ENCODE results near the gene POLA1.

The POLA1 gene

GRCh38 chrX:24874604-24875247, 181.0 kb downstream of the POLA1 start:
- no peaks in the 10 kb centered on the region for H3K27me3 ChIP-seq (ENCODE audit: insufficient read depth, low read length)
- H3K27ac ChIP-seq (ENCODE audit: low read depth, low read length): no peak overlapping the region
- H3K36me3 ChIP-seq (ENCODE audit: insufficient read depth, low read length): no peaks in the 10 kb centered on the region
- no peak overlapping the region for H2AFZ ChIP-seq (ENCODE audit: low read length, unreplicated experiment)
- no peak overlapping the region for H3K4me3 ChIP-seq (ENCODE audit: low read depth, low read length)
- H3K79me2 ChIP-seq (ENCODE audit: control insufficient read depth, insufficient read depth, low read length, unreplicated experiment): no peaks in the 10 kb centered on the region
- H3K4me1 ChIP-seq (ENCODE audit: control insufficient read depth, insufficient read depth, low read length, unreplicated experiment): peaks cover 11% of the 10 kb centered on the region

DNA sequence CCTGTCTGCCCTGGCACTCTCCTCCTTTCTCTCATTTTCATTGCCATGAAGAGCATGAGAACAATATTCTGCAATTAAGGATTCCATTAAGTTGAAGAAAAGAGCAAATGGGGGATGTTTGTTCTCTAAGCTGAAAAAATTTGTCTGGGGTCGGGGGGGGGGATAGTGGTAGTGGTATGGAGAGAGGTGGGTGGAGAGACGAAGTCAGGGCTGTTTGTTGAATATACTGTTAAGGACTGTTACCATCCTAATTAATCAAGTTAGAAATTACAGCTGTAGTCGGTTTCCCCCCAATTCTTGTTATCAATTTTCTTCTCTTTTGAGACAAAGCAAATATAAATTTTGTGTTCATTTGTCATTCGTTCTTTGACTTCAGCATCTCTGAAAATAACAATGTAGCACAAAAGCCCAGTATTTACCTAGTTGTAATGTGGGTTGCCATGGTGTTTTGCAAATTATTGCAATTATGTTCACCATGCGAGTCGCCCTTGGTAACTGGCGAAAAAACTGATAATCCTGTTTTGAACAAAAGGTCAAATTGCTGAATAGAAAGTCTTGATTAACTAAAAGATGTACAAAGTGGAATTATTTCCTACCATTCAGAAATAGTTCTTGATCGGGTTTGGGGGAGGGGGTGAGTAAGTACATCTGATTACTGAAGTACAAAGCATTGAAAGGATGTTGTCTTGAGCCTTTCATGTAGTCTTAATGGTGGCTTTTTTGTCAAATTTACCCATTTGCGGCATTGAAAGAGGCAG, 183.0 kb downstream of the POLA1 start:
- Histone ChIP-seq H2AFZ (ENCODE audit: low read length, unreplicated experiment) (no peak overlapping the region), H3K79me2 (ENCODE audit: control insufficient read depth, insufficient read depth, low read length, unreplicated experiment) (no peaks in the 10 kb centered on the region), H3K36me3 (ENCODE audit: insufficient read depth, low read length) (no peaks in the 10 kb centered on the region), H3K4me3 (ENCODE audit: low read depth, low read length) (no peak overlapping the region), H3K4me1 (ENCODE audit: control insufficient read depth, insufficient read depth, low read length, unreplicated experiment) (no peaks in the 10 kb centered on the region), H3K27ac (ENCODE audit: low read depth, low read length) (no peak overlapping the region), H3K27me3 (ENCODE audit: insufficient read depth, low read length) (no peaks in the 10 kb centered on the region)

GRCh38 chrX:24877288-24877664, 183.6 kb downstream of the POLA1 start:
- Histone ChIP-seq H3K36me3 (ENCODE audit: insufficient read depth, low read length) (no peaks in the 10 kb centered on the region), H3K4me1 (ENCODE audit: control insufficient read depth, insufficient read depth, low read length, unreplicated experiment) (no peaks in the 10 kb centered on the region), H2AFZ (ENCODE audit: low read length, unreplicated experiment) (no peak overlapping the region), H3K4me3 (ENCODE audit: low read depth, low read length) (no peak overlapping the region), H3K79me2 (ENCODE audit: control insufficient read depth, insufficient read depth, low read length, unreplicated experiment) (no peaks in the 10 kb centered on the region), H3K27ac (ENCODE audit: low read depth, low read length) (no peak overlapping the region), H3K27me3 (ENCODE audit: insufficient read depth, low read length) (no peaks in the 10 kb centered on the region)

DNA sequence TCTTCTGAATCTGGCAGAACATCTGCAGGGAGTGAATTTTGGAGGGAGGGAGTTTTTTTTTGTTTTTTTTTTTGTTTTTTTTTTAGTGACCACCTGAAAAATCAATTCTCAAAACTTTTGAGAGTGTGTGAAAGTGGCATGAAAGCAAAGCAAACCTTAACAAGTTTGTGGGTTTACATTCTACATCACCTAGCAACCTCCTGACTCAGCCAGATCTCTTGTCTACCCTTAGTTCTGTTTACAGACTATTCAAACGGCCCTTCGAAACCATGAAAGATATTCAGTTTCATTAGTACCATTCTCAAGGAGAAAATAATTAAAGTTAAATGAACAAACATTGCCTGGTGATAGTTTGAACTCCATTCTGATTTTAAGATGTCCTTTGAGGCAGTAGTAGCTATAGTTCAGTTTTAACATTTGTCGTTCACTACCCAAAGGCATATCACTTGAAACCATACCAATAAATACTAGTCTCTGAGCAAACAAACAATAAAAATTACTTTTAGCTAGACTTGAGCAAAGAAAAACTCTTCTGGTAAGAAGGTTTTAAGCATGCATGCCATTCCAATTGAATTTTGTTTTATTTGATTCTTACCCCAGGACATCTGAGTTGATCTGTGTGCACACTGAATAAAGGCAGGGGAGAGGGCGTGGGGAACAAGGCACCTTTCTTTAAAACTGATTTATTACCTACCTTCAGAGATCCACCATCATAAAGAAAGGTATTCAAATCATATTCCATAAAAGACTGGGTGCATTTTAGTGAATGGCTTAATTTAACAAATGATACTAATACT, 184.3 kb downstream of the POLA1 start:
- Histone ChIP-seq H2AFZ (ENCODE audit: low read length, unreplicated experiment) (no peak overlapping the region), H3K79me2 (ENCODE audit: control insufficient read depth, insufficient read depth, low read length, unreplicated experiment) (no peaks in the 10 kb centered on the region), H3K4me3 (ENCODE audit: low read depth, low read length) (no peak overlapping the region), H3K36me3 (ENCODE audit: insufficient read depth, low read length) (no peaks in the 10 kb centered on the region), H3K27ac (ENCODE audit: low read depth, low read length) (no peak overlapping the region), H3K27me3 (ENCODE audit: insufficient read depth, low read length) (no peaks in the 10 kb centered on the region), H3K4me1 (ENCODE audit: control insufficient read depth, insufficient read depth, low read length, unreplicated experiment) (no peaks in the 10 kb centered on the region)

DNA sequence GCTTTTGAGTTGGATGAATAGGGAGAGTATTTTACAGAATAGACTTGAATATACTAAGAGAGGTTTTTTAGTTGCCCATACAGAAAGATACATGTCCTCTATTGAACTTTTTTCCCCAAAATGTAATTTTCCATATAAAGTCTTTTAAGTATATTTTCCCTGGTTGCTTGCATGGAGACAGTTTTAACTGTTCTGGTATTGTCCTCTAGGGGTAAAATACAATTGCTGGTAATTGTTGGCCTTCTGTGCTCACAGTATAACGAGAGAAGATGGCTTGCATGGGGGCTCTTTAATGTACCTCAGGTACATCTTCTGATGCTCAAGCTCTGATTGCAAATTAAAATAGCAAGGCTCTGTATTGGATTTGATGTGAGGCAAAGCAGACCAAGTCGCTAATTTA, 186.0 kb downstream of the POLA1 start:
- Histone ChIP-seq H3K4me1 (ENCODE audit: control insufficient read depth, insufficient read depth, low read length, unreplicated experiment) (no peaks in the 10 kb centered on the region), H3K4me3 (ENCODE audit: low read depth, low read length) (no peak overlapping the region), H3K27ac (ENCODE audit: low read depth, low read length) (no peak overlapping the region), H3K27me3 (ENCODE audit: insufficient read depth, low read length) (no peaks in the 10 kb centered on the region), H3K79me2 (ENCODE audit: control insufficient read depth, insufficient read depth, low read length, unreplicated experiment) (no peaks in the 10 kb centered on the region), H3K36me3 (ENCODE audit: insufficient read depth, low read length) (no peaks in the 10 kb centered on the region), H2AFZ (ENCODE audit: low read length, unreplicated experiment) (no peak overlapping the region)

GRCh38 chrX:24886916-24887315, 193.2 kb downstream of the POLA1 start:
- H2AFZ ChIP-seq (ENCODE audit: low read length, unreplicated experiment): no peak overlapping the region
- no peak overlapping the region for H3K27ac ChIP-seq (ENCODE audit: low read depth, low read length)
- H3K4me1 ChIP-seq (ENCODE audit: control insufficient read depth, insufficient read depth, low read length, unreplicated experiment): no peaks in the 10 kb centered on the region
- H3K4me3 ChIP-seq (ENCODE audit: low read depth, low read length): no peak overlapping the region
- H3K36me3 ChIP-seq (ENCODE audit: insufficient read depth, low read length): 0 out of 2 replicates have a peak, but pooled peaks cover 12% of the 10 kb centered on the region
- no peaks in the 10 kb centered on the region for H3K79me2 ChIP-seq (ENCODE audit: control insufficient read depth, insufficient read depth, low read length, unreplicated experiment)
- no peaks in the 10 kb centered on the region for H3K27me3 ChIP-seq (ENCODE audit: insufficient read depth, low read length)

GRCh38 chrX:24890677-24891076, 197.0 kb downstream of the POLA1 start:
- no peak overlapping the region for H3K4me3 ChIP-seq (ENCODE audit: low read depth, low read length)
- no peaks in the 10 kb centered on the region for H3K4me1 ChIP-seq (ENCODE audit: control insufficient read depth, insufficient read depth, low read length, unreplicated experiment)
- H3K36me3 ChIP-seq (ENCODE audit: insufficient read depth, low read length): peaks cover 21% of the 10 kb centered on the region
- no peaks in the 10 kb centered on the region for H3K79me2 ChIP-seq (ENCODE audit: control insufficient read depth, insufficient read depth, low read length, unreplicated experiment)
- no peaks in the 10 kb centered on the region for H3K27me3 ChIP-seq (ENCODE audit: insufficient read depth, low read length)
- no peak overlapping the region for H2AFZ ChIP-seq (ENCODE audit: low read length, unreplicated experiment)
- no peak overlapping the region for H3K27ac ChIP-seq (ENCODE audit: low read depth, low read length)

DNA sequence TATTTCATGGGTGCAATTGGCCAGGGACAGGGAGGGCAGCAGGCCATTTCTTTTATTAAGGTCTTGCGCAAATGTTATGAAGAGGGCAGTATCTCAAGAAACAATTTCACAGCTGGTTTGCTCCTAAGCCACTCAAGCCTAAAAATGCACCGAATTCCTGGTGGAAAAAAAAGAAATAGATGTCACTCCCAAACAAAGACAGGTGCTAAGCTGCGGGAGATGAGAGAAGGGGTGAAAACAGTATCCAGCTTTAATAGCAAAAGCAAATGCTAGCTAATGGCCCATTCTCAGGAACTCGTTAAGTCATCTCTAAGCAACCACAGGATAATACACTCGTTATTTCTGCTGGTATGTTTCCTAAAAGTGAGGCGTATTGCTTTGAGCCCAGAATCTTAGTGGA, 205.7 kb downstream of the POLA1 start:
- Histone ChIP-seq H3K27me3 (ENCODE audit: insufficient read depth, low read length) (no peaks in the 10 kb centered on the region), H3K4me1 (ENCODE audit: control insufficient read depth, insufficient read depth, low read length, unreplicated experiment) (peaks cover 3% of the 10 kb centered on the region)

DNA sequence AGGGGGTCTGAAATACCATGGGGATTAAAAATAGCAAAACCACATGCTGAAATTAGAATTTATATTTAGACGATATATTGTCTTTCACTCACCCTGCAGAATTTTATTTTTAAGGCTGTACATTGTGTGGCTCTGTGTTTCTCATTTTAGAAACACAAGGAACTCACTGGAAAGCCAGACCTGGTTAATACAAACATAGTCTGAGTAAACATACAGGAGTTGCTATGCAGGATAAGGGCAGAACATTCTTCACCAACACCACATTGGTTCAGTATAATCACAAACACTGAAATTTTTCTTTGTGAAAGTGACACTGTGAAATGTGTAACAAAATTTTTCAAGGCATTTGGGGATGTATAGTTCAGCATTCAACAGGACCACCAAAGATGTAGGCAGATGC, 206.5 kb downstream of the POLA1 start:
- Histone ChIP-seq H3K27me3 (ENCODE audit: insufficient read depth, low read length) (no peaks in the 10 kb centered on the region), H3K4me1 (ENCODE audit: control insufficient read depth, insufficient read depth, low read length, unreplicated experiment) (peaks cover 3% of the 10 kb centered on the region), H3K79me2 (ENCODE audit: control insufficient read depth, insufficient read depth, low read length, unreplicated experiment) (no peaks in the 10 kb centered on the region), H3K4me3 (ENCODE audit: low read depth, low read length) (no peak overlapping the region), H3K27ac (ENCODE audit: low read depth, low read length) (no peak overlapping the region), H3K36me3 (ENCODE audit: insufficient read depth, low read length) (peaks cover 5% of the 10 kb centered on the region; the same call in 1 of the 2 replicates), H2AFZ (ENCODE audit: low read length, unreplicated experiment) (no peak overlapping the region)

More for the DNA sequence above, 205.7 kb downstream of the POLA1 start:
- H2AFZ ChIP-seq (ENCODE audit: low read length, unreplicated experiment): no peak overlapping the region
- H3K4me3 ChIP-seq (ENCODE audit: low read depth, low read length): no peak overlapping the region
- peaks cover 5% of the 10 kb centered on the region; the same call in 1 of the 2 replicates for H3K36me3 ChIP-seq (ENCODE audit: insufficient read depth, low read length)
- H3K27ac ChIP-seq (ENCODE audit: low read depth, low read length): no peak overlapping the region
- no peaks in the 10 kb centered on the region for H3K79me2 ChIP-seq (ENCODE audit: control insufficient read depth, insufficient read depth, low read length, unreplicated experiment)

DNA sequence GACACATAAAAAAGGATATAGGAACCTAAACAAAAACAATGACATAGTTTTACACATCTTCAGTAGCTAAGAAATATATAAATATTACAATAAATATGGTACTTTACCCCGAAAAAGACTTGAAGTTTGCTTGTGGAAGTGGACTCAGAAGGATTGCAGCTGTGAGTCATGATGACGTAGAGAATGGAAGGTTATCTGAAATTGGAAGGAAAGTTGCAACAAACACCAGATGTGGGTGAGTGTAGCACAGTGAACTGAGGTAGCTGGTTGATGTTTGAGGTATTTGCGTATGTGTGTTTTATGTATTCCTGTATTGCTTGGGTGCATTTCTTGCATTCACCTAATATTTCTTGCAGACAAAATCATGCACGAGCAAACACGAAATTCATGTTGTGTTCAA, 209.1 kb downstream of the POLA1 start:
- H2AFZ ChIP-seq (ENCODE audit: low read length, unreplicated experiment): no peak overlapping the region
- H3K27ac ChIP-seq (ENCODE audit: low read depth, low read length): no peak overlapping the region
- no peaks in the 10 kb centered on the region for H3K27me3 ChIP-seq (ENCODE audit: insufficient read depth, low read length)
- H3K79me2 ChIP-seq (ENCODE audit: control insufficient read depth, insufficient read depth, low read length, unreplicated experiment): no peaks in the 10 kb centered on the region
- peaks cover 3% of the 10 kb centered on the region for H3K4me1 ChIP-seq (ENCODE audit: control insufficient read depth, insufficient read depth, low read length, unreplicated experiment)
- H3K36me3 ChIP-seq (ENCODE audit: insufficient read depth, low read length): peaks cover 5% of the 10 kb centered on the region; the same call in 1 of the 2 replicates
- H3K4me3 ChIP-seq (ENCODE audit: low read depth, low read length): no peak overlapping the region
